CD4-positive, alpha-beta T cell (primary cell): ENCODE data around the gene DOCK9. TPM values are rescaled to one million over a fixed set of nuclear protein-coding genes. Genes with fewer than 3 reads are reported as not detected.

Experiments
- ATAC-seq: fragments of 200-7000 bp; cut with Tn5 transposase; one replicate; pipeline ENCODE4 v1.10.0; 2022; ENCODE audit warnings: mild to moderate bottlenecking; ENCODE audit not compliant: poor library complexity
- CTCF ChIA-PET: fragments of 350-600 bp; sonication (Branson Sonifier 250); formaldehyde crosslinking; loops from one replicate; lab custom pipeline; 2021; ENCODE audit warnings: antibody characterized with exemption, inconsistent platforms; lab: Charles Lee
- POLR2A ChIA-PET: fragments of 350-600 bp; sonication (Branson Sonifier 250); formaldehyde crosslinking; loops from one replicate; lab custom pipeline; 2021; ENCODE audit warnings: antibody characterized with exemption, inconsistent platforms; lab: Charles Lee
- DNase-seq, 14 experiments: peaks; one replicate each; pipeline ENCODE4 v3.0.0-alpha.2; 2013 to 2020; ENCODE audit warnings: mixed read lengths in 2 of 14
- H3K27ac ChIP-seq, 2 donors: one replicate each; pipeline versions ENCODE4 v1.5.1 to v1.7.0; 2013; ENCODE audit warnings: low read length in 2 of 2, low read depth in 1 of 2, mild to moderate bottlenecking in 1 of 2
- H3K27me3 ChIP-seq, 2 experiments: 1 replicate in 1 of 2; 2 replicates in 1 of 2; pipeline versions ENCODE4 v1.6.1 to v1.7.0; 2013; ENCODE audit warnings: low read length in 2 of 2, control low read depth in 1 of 2, mild to moderate bottlenecking in 1 of 2, moderate library complexity in 1 of 2; ENCODE audit not compliant: insufficient read depth in 2 of 2, control insufficient read depth in 1 of 2
- H3K36me3 ChIP-seq: one replicate; pipeline ENCODE4 v1.6.1; 2013; ENCODE audit warnings: low read length, control low read depth; ENCODE audit not compliant: insufficient read depth
- H3K4me1 ChIP-seq: one replicate; pipeline ENCODE4 v1.6.1; 2013; ENCODE audit warnings: low read length, control low read depth; ENCODE audit not compliant: insufficient read depth
- H3K4me3 ChIP-seq: one replicate; pipeline ENCODE4 v1.5.1; 2013; ENCODE audit warnings: mild to moderate bottlenecking, low read length, moderate library complexity
- H3K9me3 ChIP-seq, 2 experiments: 1 replicate in 1 of 2; 2 replicates in 1 of 2; pipeline versions ENCODE4 v1.6.1 to v1.7.0; 2013; ENCODE audit warnings: low read length in 2 of 2, mild to moderate bottlenecking in 2 of 2, control low read depth in 1 of 2, moderate library complexity in 1 of 2; ENCODE audit not compliant: control insufficient read depth in 1 of 2, insufficient read depth in 1 of 2
- H3K27ac Mint-ChIP-seq: one replicate; pipeline ENCODE4 v1.8.0; 2020; ENCODE audit warnings: mixed read lengths
- H3K27me3 Mint-ChIP-seq: one replicate; pipeline ENCODE4 v1.8.0; 2021; ENCODE audit warnings: mixed read lengths
- H3K36me3 Mint-ChIP-seq: one replicate; pipeline ENCODE4 v1.8.0; 2021; ENCODE audit warnings: low read depth, mixed read lengths
- H3K4me1 Mint-ChIP-seq: one replicate; pipeline ENCODE4 v1.8.0; 2021; ENCODE audit warnings: low read depth, mixed read lengths
- H3K4me3 Mint-ChIP-seq: one replicate; pipeline ENCODE4 v1.8.0; 2020; ENCODE audit warnings: mild to moderate bottlenecking, mixed read lengths
- H3K9me3 Mint-ChIP-seq: one replicate; pipeline ENCODE4 v1.8.0; 2020; ENCODE audit warnings: mixed read lengths
- CTCF ChIP-seq: fragments of 200-600 bp; IDR thresholded peaks from one replicate; pipeline ENCODE4 v1.8.0; 2022; ENCODE audit warnings: antibody characterized with exemption, mild to moderate bottlenecking
- intact Hi-C, 2 experiments: fragments of 100-400 bp; cut with DNase I in 1 of 2; cut with micrococcal nuclease in 1 of 2; formaldehyde crosslinking; loops; one replicate each; pipeline versions ENCODE4 v1.15.1 to v1.9.0; 2023 to 2025; cut with DNase I, micrococcal nuclease
- total RNA-seq, 174 experiments: library from RNA in 2 of 174; stranded (reverse) in 2 of 174; gene quantifications; one replicate each; pipeline ENCODE4 v1.2.3 and lab custom pipeline; 2021 to 2026

DOCK9 gene
- total RNA-seq, 2 experiments from 2014 or later = 76.3 to 79.3 TPM

- POLR2A ChIA-PET = no interaction called here
- no peak for TF ChIP-seq CTCF
Measured at GRCh38 chr13:98844021-98844420, 133.8 kb downstream of the DOCK9 start.

GRCh38 chr13:98843482-98843877, 134.4 kb downstream of the DOCK9 start:
- POLR2A ChIA-PET = no interaction called here
- Mint-ChIP-seq H3K27ac (no peak overlapping the region), H3K36me3 (peaks cover 72% of the 10 kb centered on the region), H3K4me3 (no peak overlapping the region), H3K27me3 (no peaks in the 10 kb centered on the region), H3K9me3 (no peaks in the 10 kb centered on the region), H3K4me1 (peaks cover 11% of the 10 kb centered on the region)
- H3K27me3 ChIP-seq = no peaks in the 10 kb centered on the region
- peaks cover 48% of the 10 kb centered on the region for H3K36me3 ChIP-seq
- H3K4me3 ChIP-seq = no peak overlapping the region
- intact Hi-C loops = loop anchor here (5.0 to 10.0 kb wide), 2 partner anchors 189 to 399 kb away; no protein-coding TSS in a partner anchor
- no peak overlapping the region for H3K27ac ChIP-seq
- CTCF ChIA-PET = interaction anchor here (0.8 to 1.2 kb wide), 7 partner anchors 9 to 398 kb away, joined by 3 to 4 read pairs (median 4); no protein-coding TSS in a partner anchor
- no peak for TF ChIP-seq CTCF
- ATAC-seq (no peak), DNase-seq (no peak)
- H3K4me1 ChIP-seq = no peaks in the 10 kb centered on the region
- no peaks in the 10 kb centered on the region for H3K9me3 ChIP-seq

More at GRCh38 chr13:98844021-98844420, 133.8 kb downstream of the DOCK9 start:
- Histone ChIP-seq H3K9me3 (no peaks in the 10 kb centered on the region), H3K36me3 (peaks cover 44% of the 10 kb centered on the region), H3K4me3 (no peak overlapping the region), H3K27me3 (no peaks in the 10 kb centered on the region), H3K27ac (no peak overlapping the region), H3K4me1 (no peaks in the 10 kb centered on the region)
- no peak for DNase-seq
- Mint-ChIP-seq H3K36me3 (peaks cover 70% of the 10 kb centered on the region), H3K27me3 (no peaks in the 10 kb centered on the region), H3K27ac (no peak overlapping the region), H3K9me3 (no peaks in the 10 kb centered on the region), H3K4me1 (peaks cover 11% of the 10 kb centered on the region), H3K4me3 (no peak overlapping the region)
- CTCF ChIA-PET = no interaction called here
- ATAC-seq = no peak
- intact Hi-C loops = loop anchor here (5.0 to 10.0 kb wide), 2 partner anchors 188 to 399 kb away; no protein-coding TSS in a partner anchor

GRCh38 chr13:98842858-98843481, 134.9 kb downstream of the DOCK9 start:
- Histone ChIP-seq H3K27ac (no peak overlapping the region), H3K4me3 (no peak overlapping the region), H3K36me3 (peaks cover 50% of the 10 kb centered on the region), H3K9me3 (no peaks in the 10 kb centered on the region), H3K27me3 (no peaks in the 10 kb centered on the region), H3K4me1 (no peaks in the 10 kb centered on the region)
- TF ChIP-seq CTCF = peak; percentile 78
- CTCF ChIA-PET = interaction anchor here (0.7 to 1.2 kb wide), 8 partner anchors 9 to 397 kb away, joined by 3 to 4 read pairs (median 4); no protein-coding TSS in a partner anchor
- ATAC-seq (peak; percentile 86), DNase-seq (peak; percentile 22 to 74 (median 53))
- intact Hi-C loops = loop anchor here (5.0 to 10.0 kb wide), 2 partner anchors 189 to 398 kb away; no protein-coding TSS in a partner anchor
- Mint-ChIP-seq H3K4me1 (peaks cover 11% of the 10 kb centered on the region), H3K27ac (no peak overlapping the region), H3K9me3 (no peaks in the 10 kb centered on the region), H3K27me3 (no peaks in the 10 kb centered on the region), H3K4me3 (no peak overlapping the region), H3K36me3 (peaks cover 71% of the 10 kb centered on the region)
- POLR2A ChIA-PET = no interaction called here
